ENCODE results near the gene CD3D.

Gene CD3D

DNA sequence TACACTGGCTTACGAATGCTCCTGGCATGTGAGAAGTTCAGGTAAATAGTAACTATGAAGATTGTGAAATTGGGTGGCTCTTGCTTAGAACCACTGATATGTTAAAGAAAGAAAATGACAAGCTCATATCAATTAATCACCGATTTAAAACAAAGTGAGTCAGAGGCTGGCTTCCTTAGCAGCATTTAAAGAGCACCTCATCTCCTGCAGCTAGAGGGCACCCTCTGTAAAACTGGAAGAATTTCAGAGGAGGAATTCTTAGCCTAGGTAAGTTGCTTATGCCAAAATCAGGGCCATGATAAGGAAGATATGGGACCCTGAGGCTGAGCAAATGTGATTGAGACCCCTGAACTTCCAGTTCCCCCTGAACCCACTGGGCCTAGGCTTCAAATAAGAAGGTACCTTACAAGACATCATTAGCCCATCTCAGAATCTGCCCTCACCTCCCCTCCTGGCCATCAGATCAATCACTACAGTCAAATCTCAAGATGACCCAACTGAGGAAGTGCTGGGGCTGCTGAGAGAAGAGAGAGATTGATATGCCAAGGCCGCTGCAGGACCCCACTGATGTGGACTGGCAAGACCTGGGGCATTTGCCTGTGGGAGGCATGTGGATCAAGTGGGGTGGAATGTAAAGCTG lies 46.6 kb downstream of the CD3D start:
- DNase-seq, result no peak

DNA sequence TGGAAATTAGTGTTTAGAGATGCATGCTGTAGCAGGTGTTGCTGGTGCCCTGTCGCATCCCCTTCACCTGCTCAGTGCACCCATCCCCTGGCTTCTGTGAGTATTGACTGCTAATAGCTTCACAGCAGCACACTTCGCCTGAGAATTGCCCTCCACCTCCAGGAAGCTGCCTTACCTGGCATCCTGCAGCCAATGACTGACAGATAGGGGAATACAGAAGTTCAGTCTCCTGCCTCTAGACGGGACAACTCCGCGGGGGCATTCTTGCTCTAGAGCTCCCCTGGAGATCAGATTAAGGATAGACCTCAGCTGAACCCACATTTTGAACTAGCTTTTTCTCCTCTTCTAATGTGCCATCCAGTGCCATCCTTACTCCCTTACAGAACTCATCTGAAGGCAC lies 47.3 kb downstream of the CD3D start:
- no peak for DNase-seq

DNA sequence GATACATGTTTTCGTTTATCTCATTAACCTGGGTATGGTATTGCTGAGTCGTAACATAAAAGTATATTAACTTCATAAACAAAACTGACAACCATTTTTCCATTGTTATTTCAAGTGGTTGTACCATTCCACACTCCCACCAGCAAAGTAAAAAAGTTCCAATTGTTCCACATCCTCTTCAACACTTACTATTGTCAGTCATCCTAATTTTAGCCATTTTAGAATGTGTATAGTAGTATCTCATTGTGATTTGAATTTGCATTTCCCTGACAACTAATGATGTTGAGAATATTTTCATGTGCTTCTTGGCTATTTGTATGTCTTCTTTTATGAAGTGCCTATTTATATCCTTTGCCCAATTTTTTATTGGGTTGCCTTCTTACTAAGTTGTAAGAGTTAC lies 48.5 kb downstream of the CD3D start:
- no peak for DNase-seq

DNA sequence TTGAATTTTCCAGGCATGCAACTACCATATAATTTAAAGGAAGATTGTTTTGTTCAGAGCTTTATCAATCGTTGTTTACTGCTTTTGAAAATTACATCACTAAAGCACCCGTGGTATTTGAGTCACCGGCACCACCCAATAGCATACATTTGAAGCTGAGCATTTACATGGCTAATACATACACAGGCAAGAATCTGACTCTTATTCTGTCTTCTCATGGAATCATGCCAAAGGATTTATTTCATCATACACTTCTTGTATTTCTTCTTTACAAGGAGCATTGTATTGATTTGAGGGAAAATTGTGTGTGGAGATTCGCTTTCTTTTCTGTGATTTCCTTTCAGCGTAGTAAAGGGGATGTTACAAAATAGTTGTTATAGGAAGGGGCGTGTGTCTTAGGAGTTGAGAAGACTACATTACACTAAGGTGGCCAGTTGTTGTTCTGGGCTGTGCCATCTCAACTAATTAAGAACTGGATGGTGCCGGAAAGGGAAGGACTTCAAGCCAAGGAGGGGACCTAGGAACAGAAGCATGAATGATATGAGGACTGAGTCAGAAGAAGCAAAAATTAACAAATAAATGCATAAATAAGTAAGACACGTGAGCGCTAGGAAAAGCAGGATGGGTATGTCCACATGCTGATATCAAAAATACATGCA lies 50.9 kb downstream of the CD3D start:
- no peak for DNase-seq

DNA sequence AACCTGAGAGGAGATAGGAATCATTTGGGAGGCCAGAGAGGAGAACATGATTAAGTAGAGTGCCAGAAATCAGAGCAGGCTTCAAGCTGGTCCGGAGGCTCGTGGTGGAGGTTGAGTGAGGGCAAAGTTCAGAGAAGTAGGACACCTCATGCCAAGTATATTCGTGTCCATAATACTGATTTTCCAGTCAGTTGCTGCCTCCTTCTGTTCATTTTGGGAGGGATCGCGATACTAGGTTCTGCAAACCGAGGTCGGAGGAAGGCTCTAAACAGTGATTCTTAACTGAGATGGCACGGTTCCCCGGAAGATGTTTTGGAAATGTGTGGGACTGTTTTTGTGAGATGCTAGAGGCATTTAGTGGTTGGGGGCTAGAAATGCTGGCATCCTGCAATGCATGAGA lies 51.6 kb downstream of the CD3D start:
- DNase-seq, result no peak

DNA sequence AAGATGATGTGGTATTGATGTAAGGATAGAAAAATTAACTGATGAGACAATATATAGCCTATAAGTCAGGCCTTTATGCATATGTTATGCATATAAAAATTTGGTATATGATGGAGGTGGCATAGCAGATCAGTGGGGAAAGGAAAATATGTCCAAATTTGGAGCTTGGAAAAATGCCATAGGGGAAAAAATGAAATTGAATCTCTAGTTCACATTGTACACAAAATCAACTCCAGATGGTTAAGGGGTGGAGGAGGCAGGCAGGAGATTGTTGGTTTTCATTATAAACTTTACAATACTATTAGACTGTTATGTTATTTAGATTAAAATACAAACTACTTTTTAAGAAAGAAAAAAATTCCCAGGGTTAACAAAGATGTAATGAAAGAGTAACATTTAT lies 53.1 kb downstream of the CD3D start:
- no peak for DNase-seq
